ENCODE measurements around the gene SUMO4.
A peak's percentile ranks its signal among the peaks of the same experiment; 100 is the strongest.
"Not testable (repeated sequence)": the region's sequence is repeated elsewhere in the genome, so short reads cannot be mapped to it uniquely, and the experiment has no call there.

SUMO4 gene

GRCh38 chr6:149425754-149426153 is 25.7 kb downstream of the SUMO4 start:
- DNase-seq, result no peak
- in situ Hi-C loops (cut with MboI; ENCODE audit: low pct_unique_long_range_greater_than_20kb, low sequenced_read_pairs), result loop anchor here (25.0 kb wide), 2 partner anchors 338 to 863 kb away; no protein-coding TSS in a partner anchor

GRCh38 chr6:149428606-149429005 is 28.5 kb downstream of the SUMO4 start:
- no peak for DNase-seq
- in situ Hi-C loops (cut with MboI; ENCODE audit: low pct_unique_long_range_greater_than_20kb, low sequenced_read_pairs), result loop anchor here (25.0 kb wide), 2 partner anchors 341 to 866 kb away; no protein-coding TSS in a partner anchor

- in situ Hi-C loops (cut with MboI; ENCODE audit: low pct_unique_long_range_greater_than_20kb, low sequenced_read_pairs), result loop anchor here (25.0 kb wide), 2 partner anchors 342 to 867 kb away; no protein-coding TSS in a partner anchor
- DNase-seq, result no peak
These were observed 29.6 kb downstream of the SUMO4 start for GRCh38 chr6:149429427-149430360.

GRCh38 chr6:149431905-149432775 is 32.1 kb downstream of the SUMO4 start:
- in situ Hi-C loops (cut with MboI; ENCODE audit: low pct_unique_long_range_greater_than_20kb, low sequenced_read_pairs), result loop anchor here (25.0 kb wide), 2 partner anchors 345 to 870 kb away; no protein-coding TSS in a partner anchor
- peak; percentile 88 for DNase-seq

GRCh38 chr6:149433405-149433804 is 33.3 kb downstream of the SUMO4 start:
- in situ Hi-C loops (cut with MboI; ENCODE audit: low pct_unique_long_range_greater_than_20kb, low sequenced_read_pairs), result loop anchor here (25.0 kb wide), 2 partner anchors 346 to 871 kb away; no protein-coding TSS in a partner anchor
- DNase-seq, result no peak

- in situ Hi-C loops (cut with MboI; ENCODE audit: low pct_unique_long_range_greater_than_20kb, low sequenced_read_pairs), result loop anchor here (25.0 kb wide), 2 partner anchors 347 to 872 kb away; no protein-coding TSS in a partner anchor
- no peak for DNase-seq
These were observed 33.8 kb downstream of the SUMO4 start for GRCh38 chr6:149433881-149434280.

- in situ Hi-C loops (cut with MboI; ENCODE audit: low pct_unique_long_range_greater_than_20kb, low sequenced_read_pairs), result loop anchor here (25.0 kb wide), 2 partner anchors 349 to 874 kb away; no protein-coding TSS in a partner anchor
- no peak for DNase-seq
These were observed 36.0 kb downstream of the SUMO4 start for GRCh38 chr6:149435919-149436586.

GRCh38 chr6:149436647-149437046 is 36.6 kb downstream of the SUMO4 start:
- DNase-seq, result no peak
- in situ Hi-C loops (cut with MboI; ENCODE audit: low pct_unique_long_range_greater_than_20kb, low sequenced_read_pairs), result loop anchor here (25.0 kb wide), 2 partner anchors 349 to 874 kb away; no protein-coding TSS in a partner anchor

GRCh38 chr6:149437212-149437611 is 37.1 kb downstream of the SUMO4 start:
- in situ Hi-C loops (cut with MboI; ENCODE audit: low pct_unique_long_range_greater_than_20kb, low sequenced_read_pairs), result loop anchor here (25.0 kb wide), 2 partner anchors 350 to 875 kb away; no protein-coding TSS in a partner anchor
- no peak for DNase-seq

GRCh38 chr6:149438855-149439254 is 38.8 kb downstream of the SUMO4 start:
- DNase-seq, result peak; percentile 27
- in situ Hi-C loops (cut with MboI; ENCODE audit: low pct_unique_long_range_greater_than_20kb, low sequenced_read_pairs), result loop anchor here (25.0 kb wide), 2 partner anchors 352 to 877 kb away; no protein-coding TSS in a partner anchor

GRCh38 chr6:149439626-149440025 is 39.6 kb downstream of the SUMO4 start:
- DNase-seq, result no peak
- in situ Hi-C loops (cut with MboI; ENCODE audit: low pct_unique_long_range_greater_than_20kb, low sequenced_read_pairs), result loop anchor here (25.0 kb wide), 2 partner anchors 352 to 877 kb away; no protein-coding TSS in a partner anchor

GRCh38 chr6:149440735-149441671 is 40.9 kb downstream of the SUMO4 start:
- in situ Hi-C loops (cut with MboI; ENCODE audit: low pct_unique_long_range_greater_than_20kb, low sequenced_read_pairs), result loop anchor here (25.0 kb wide), 2 partner anchors 354 to 879 kb away; no protein-coding TSS in a partner anchor

GRCh38 chr6:149441740-149442139 is 41.7 kb downstream of the SUMO4 start:
- no peak for DNase-seq
- in situ Hi-C loops (cut with MboI; ENCODE audit: low pct_unique_long_range_greater_than_20kb, low sequenced_read_pairs), result loop anchor here (25.0 kb wide), 2 partner anchors 354 to 879 kb away; no protein-coding TSS in a partner anchor

More at GRCh38 chr6:149440735-149441671, 40.9 kb downstream of the SUMO4 start:
- DNase-seq, result no peak

- in situ Hi-C loops (cut with MboI; ENCODE audit: low pct_unique_long_range_greater_than_20kb, low sequenced_read_pairs), result loop anchor here (25.0 kb wide), 2 partner anchors 356 to 881 kb away; no protein-coding TSS in a partner anchor
- no peak for DNase-seq
These were observed 43.5 kb downstream of the SUMO4 start for GRCh38 chr6:149443411-149444181.

- DNase-seq, result not testable (repeated sequence)
- in situ Hi-C loops (cut with MboI; ENCODE audit: low pct_unique_long_range_greater_than_20kb, low sequenced_read_pairs), result loop anchor here (25.0 kb wide), 2 partner anchors 357 to 882 kb away; no protein-coding TSS in a partner anchor
These were observed 44.5 kb downstream of the SUMO4 start for GRCh38 chr6:149444360-149445094.

GRCh38 chr6:149445095-149445466 is 45.0 kb downstream of the SUMO4 start:
- in situ Hi-C loops (cut with MboI; ENCODE audit: low pct_unique_long_range_greater_than_20kb, low sequenced_read_pairs), result loop anchor here (25.0 kb wide), 2 partner anchors 358 to 883 kb away; no protein-coding TSS in a partner anchor
- no peak for DNase-seq

Data from KBM-7 (cell line).